Dermis lymphatic vessel endothelial cell (primary cell): ENCODE data around the gene OR5L1. TPM values are rescaled to one million over a fixed set of nuclear protein-coding genes. Genes with fewer than 3 reads are reported as not detected.

ENCODE experiments used
- total RNA-seq: library from RNA; depleted of rRNA; stranded (reverse); fragments of >200 nt; gene quantifications from 2 replicates; pipeline ENCODE4 v1.2.1, GENCODE V29; 2014

OR5L1 gene
- not detected in 2 replicates for total RNA-seq

DNA sequence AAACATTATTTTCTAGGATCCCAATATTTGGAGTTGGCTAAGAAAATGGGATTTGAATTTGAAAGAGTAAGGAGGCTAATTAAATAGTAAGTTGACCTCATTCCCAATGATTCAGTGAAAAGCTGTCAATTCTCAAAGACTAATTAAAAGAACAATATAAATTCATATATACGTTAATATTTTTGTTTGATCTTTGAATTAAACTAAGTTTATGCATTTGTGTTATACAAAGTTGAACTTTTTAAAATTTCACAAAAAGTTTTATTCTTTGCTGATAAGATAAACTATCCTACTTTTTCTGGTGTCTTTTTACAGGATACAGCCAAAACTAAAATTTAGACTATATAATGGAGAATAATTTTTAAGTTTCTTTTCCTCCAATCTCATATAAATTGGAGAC lies at the start of gene OR5L1:
TSS of gene OR5L1 (plus strand) at position 301 of the 400 bp plus-strand sequence. CDS start 100 bp downstream, outside the sequence.

GRCh38 chr11:55773138-55773537 lies 38.0 kb upstream of the OR5L1 start, which contains the start of gene OR5D13:
Gene OR5D13 (plus strand): TSS chr11:55773438. CDS start chr11:55773438, 0 bp downstream.

DNA sequence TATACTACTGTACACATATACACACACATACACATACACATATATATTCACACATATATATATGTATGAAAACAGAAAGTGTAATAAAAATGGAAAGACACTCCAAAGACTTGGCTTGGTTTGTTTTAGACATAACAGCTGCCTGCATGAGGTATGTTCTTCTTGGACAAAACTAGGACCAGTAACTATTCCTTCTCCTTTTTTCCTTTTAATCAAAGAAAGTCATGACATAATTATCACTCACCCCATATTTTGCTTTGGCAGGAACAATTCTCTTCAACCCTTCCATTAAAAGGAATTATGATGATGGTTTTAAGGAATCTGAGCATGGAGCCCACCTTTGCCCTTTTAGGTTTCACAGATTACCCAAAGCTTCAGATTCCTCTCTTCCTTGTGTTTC lies 15.9 kb upstream of the OR5L1 start, which contains the start of gene OR5D14:
TSS of gene OR5D14 (plus strand) at position 301 of the 400 bp plus-strand sequence. CDS start at position 301, 0 bp downstream.

GRCh38 chr11:55819330-55819729 lies 8.2 kb downstream of the OR5L1 start, which contains the start of gene OR5D18:
Gene OR5D18 (plus strand): TSS chr11:55819630. CDS start chr11:55819630, 0 bp downstream.

DNA sequence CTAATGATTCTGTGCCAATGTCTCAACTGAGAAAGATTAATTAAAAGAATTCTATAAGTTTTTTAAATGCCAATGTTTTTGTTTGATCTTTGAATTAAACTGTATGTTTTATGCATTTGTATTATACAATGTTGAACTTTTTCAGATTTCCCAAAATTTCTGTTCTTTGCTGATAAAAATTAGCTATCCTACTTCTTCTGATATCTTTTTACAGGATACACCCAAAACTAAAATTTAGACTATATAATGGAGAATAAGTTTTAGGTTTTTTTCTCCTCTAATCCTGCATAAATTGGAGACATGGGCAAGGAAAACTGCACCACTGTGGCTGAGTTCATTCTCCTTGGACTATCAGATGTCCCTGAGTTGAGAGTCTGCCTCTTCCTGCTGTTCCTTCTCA lies 15.8 kb downstream of the OR5L1 start, which contains the start of gene OR5L2:
TSS of gene OR5L2 (plus strand) at position 301 of the 400 bp plus-strand sequence. CDS start at position 301, 0 bp downstream.

GRCh38 chr11:55838452-55838851 lies 27.3 kb downstream of the OR5L1 start, which contains the start of gene OR5D16:
Gene OR5D16 (plus strand): TSS chr11:55838752. CDS start chr11:55838752, 0 bp downstream.

Other genes starting within 250 kb of the OR5L1 start
- gene OR4C16, start 239.2 kb upstream of the OR5L1 start, total RNA-seq: not detected in 2 replicates
- not detected in 2 replicates for gene OR4C11, start 203.7 kb upstream of the OR5L1 start, total RNA-seq
- gene OR4P4, start 176.3 kb upstream of the OR5L1 start, total RNA-seq: not detected in 2 replicates
- gene OR4S2, start 163.0 kb upstream of the OR5L1 start, total RNA-seq: not detected in 2 replicates
- gene OR4C6, start 149.2 kb upstream of the OR5L1 start, total RNA-seq: not detected in 2 replicates
- not detected in 2 replicates for gene OR5D13, start 37.9 kb upstream of the OR5L1 start, total RNA-seq
- not detected in 2 replicates for gene OR5D14, start 15.8 kb upstream of the OR5L1 start, total RNA-seq
- not detected in 2 replicates for gene OR5D18, start 8.3 kb downstream of the OR5L1 start, total RNA-seq
- gene OR5L2, start 15.9 kb downstream of the OR5L1 start, total RNA-seq: not detected in 2 replicates
- not detected in 2 replicates for gene OR5D16, start 27.4 kb downstream of the OR5L1 start, total RNA-seq
- gene TRIM51, start 71.9 kb downstream of the OR5L1 start, total RNA-seq: not detected in 2 replicates
- not detected in 2 replicates for gene OR5W2, start 103.2 kb downstream of the OR5L1 start, total RNA-seq
- not detected in 2 replicates for gene OR5I1, start 125.0 kb downstream of the OR5L1 start, total RNA-seq
- not detected in 2 replicates for gene OR10AG1, start 158.6 kb downstream of the OR5L1 start, total RNA-seq
- gene OR5F1, start 183.3 kb downstream of the OR5L1 start, total RNA-seq: not detected in 2 replicates
- gene OR5AS1, start 216.3 kb downstream of the OR5L1 start, total RNA-seq: not detected in 2 replicates